A673 (cell line): ENCODE results near the gene SLC47A2.

ENCODE experiments used
- EZH2 ChIP-seq: fragments of 200-600 bp; sonication (generic); IDR thresholded peaks from 2 replicates; pipeline ENCODE4 v1.6.1; 2017; ENCODE audit warnings: borderline replicate concordance, low read depth, mild to moderate bottlenecking, mixed read lengths, antibody characterized with exemption, low read length; ENCODE audit not compliant: poor library complexity, severe bottlenecking
- TF ChIP-seq, protein P1 (sequence below): fragments of 300-800, 200-600 bp; sonication (generic); conservative IDR thresholded peaks from 2 replicates; pipeline ENCODE4 v1.5.1; 2017; ENCODE audit warnings: low read depth, mild to moderate bottlenecking, antibody characterized with exemption, low read length, moderate library complexity, mixed read lengths

DNA sequence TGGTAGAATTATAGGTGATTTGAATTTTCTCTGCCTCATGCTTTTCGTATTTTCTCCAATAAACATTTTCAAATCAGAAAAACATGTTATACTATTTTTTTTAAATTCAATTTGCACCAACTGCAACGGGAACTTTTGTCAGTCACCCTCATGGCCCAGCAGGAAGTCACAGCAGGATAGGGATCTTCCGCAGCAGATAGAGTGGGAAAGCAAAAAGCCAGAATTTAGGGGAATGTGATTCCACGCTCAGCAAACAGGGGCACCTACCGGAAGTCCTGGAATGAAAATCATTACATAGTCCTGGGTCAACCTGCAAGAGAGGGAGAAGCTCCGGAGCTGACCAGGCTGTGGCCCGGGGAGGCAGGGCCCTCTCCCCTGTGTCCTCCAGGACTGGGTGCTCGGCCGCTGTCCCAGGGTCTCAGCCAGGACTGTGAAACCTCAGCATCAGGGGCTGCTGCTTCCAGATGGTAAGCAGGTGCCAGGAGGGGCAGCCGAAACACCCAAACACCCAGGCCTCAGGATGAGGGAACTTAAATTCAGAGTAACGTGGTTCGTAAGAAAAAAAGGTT, 3.9 kb downstream of the SLC47A2 start:
- TF ChIP-seq, protein P1, sequence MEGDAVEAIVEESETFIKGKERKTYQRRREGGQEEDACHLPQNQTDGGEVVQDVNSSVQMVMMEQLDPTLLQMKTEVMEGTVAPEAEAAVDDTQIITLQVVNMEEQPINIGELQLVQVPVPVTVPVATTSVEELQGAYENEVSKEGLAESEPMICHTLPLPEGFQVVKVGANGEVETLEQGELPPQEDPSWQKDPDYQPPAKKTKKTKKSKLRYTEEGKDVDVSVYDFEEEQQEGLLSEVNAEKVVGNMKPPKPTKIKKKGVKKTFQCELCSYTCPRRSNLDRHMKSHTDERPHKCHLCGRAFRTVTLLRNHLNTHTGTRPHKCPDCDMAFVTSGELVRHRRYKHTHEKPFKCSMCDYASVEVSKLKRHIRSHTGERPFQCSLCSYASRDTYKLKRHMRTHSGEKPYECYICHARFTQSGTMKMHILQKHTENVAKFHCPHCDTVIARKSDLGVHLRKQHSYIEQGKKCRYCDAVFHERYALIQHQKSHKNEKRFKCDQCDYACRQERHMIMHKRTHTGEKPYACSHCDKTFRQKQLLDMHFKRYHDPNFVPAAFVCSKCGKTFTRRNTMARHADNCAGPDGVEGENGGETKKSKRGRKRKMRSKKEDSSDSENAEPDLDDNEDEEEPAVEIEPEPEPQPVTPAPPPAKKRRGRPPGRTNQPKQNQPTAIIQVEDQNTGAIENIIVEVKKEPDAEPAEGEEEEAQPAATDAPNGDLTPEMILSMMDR = no peak
- TF ChIP-seq EZH2 = no peak
